Measurements from ENCODE around the gene MTUS2. TPM values are rescaled to one million over a fixed set of nuclear protein-coding genes. Genes with fewer than 3 reads are reported as not detected.

Gene MTUS2
- total and polyA plus RNA-seq, 7 experiments from 2014 or later = 0.05 to 0.83 TPM; not detected in 5

DNA sequence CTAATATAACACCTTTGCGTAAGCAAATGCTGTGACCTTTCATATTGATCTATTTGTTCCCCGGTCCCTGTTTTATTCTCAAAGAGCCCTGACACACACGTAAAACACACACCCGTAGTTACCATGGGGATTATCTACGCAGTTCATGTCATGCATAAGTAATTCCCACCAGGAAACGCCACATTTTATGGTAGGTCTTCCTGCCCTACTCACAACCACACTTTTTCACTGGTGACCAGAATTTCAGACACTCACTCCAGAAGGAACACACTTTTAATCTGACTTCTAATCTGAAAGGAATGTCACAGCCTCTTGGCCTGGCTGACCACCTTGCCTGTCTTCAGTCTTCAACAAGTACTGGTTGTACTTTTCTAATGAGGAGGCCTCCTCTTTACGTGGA, 728.6 kb downstream of the MTUS2 start:
- H3K36me3 Mint-ChIP-seq = peaks cover 14 to 76% (median 47%) of the 10 kb centered on the region in 5 donors
- no peak overlapping the region for H3K4me3 ChIP-seq (ENCODE audit: low read length)
- H3K27me3 ChIP-seq (ENCODE audit: control insufficient read depth in 2 of 2, insufficient read depth in 2 of 2, low read length in 2 of 2) = no peaks in the 10 kb centered on the region
- no peaks in the 10 kb centered on the region for H3K4me1 ChIP-seq (ENCODE audit: control insufficient read depth in 2 of 2, insufficient read depth in 2 of 2, low read length in 2 of 2)
- H3K9me3 Mint-ChIP-seq = no peaks in the 10 kb centered on the region
- H3K27ac Mint-ChIP-seq = no peak overlapping the region
- peaks cover 5 to 29% (median 10%) of the 10 kb centered on the region in 7 donors for H3K4me1 Mint-ChIP-seq
- no peak overlapping the region for H3K27ac ChIP-seq (ENCODE audit: low read depth, low read length)
- ATAC-seq = no peak
- no peaks in the 10 kb centered on the region for H3K27me3 Mint-ChIP-seq
- CTCF ChIA-PET = no interaction called here
- POLR2A ChIA-PET = no interaction called here
- H3K9me3 ChIP-seq (ENCODE audit: control insufficient read depth in 2 of 3, low read length in 3 of 3) = no peaks in the 10 kb centered on the region
- intact Hi-C loops (cut with micrococcal nuclease) = no loop called here
- DNase-seq = no peak
- peaks cover 0 to 58% (median 6%) of the 10 kb centered on the region in 3 experiments for H3K36me3 ChIP-seq (ENCODE audit: control insufficient read depth in 2 of 3, insufficient read depth in 3 of 3, low read length in 3 of 3)
- H3K4me3 Mint-ChIP-seq = no peak overlapping the region

DNA sequence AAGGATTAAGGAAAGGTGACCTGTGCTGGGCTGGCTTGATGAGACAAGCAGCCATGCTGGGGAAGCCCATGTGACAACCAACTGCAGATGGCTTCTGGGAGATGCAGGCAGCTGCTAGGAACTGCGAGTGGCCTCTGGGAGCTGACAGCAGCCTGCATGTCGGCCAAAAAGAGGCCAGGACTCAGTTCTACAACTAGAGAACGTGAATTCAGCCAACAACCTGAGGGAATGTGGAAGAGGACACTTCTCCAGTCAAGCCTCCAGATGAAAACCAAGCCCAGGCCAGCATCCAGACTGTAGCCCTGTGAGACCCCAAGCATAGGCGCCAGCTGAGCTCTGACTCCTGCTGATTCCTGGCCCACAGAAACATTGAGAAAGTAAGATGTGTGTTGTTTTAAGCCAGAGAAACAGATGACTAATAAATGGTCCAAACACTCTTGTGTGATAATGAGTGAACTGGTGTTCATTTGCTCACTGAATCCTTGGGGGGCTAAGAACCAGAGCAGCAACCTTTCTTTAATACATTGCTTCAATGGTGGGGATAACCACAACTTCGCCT, 730.4 kb downstream of the MTUS2 start:
- H3K27ac Mint-ChIP-seq = peak overlapping the region in 1 of 9 donors; percentile 25
- ChIA-PET CTCF (interaction anchor here (0.6 kb wide), 1 partner anchor 78 kb away, joined by 3 read pairs; no protein-coding TSS in a partner anchor), POLR2A (no interaction called here)
- Histone ChIP-seq H3K4me1 (ENCODE audit: control insufficient read depth in 2 of 2, insufficient read depth in 2 of 2, low read length in 2 of 2) (no peaks in the 10 kb centered on the region), H3K36me3 (ENCODE audit: control insufficient read depth in 2 of 3, insufficient read depth in 3 of 3, low read length in 3 of 3) (peaks cover 0 to 57% (median 6%) of the 10 kb centered on the region in 3 experiments), H3K4me3 (ENCODE audit: low read length) (no peak overlapping the region), H3K27me3 (ENCODE audit: control insufficient read depth in 2 of 2, insufficient read depth in 2 of 2, low read length in 2 of 2) (no peaks in the 10 kb centered on the region), H3K27ac (ENCODE audit: low read depth, low read length) (no peak overlapping the region), H3K9me3 (ENCODE audit: control insufficient read depth in 2 of 3, low read length in 3 of 3) (no peaks in the 10 kb centered on the region)
- no peaks in the 10 kb centered on the region for H3K27me3 Mint-ChIP-seq
- no peak for DNase-seq
- intact Hi-C loops (cut with micrococcal nuclease) = no loop called here
- no peak overlapping the region for H3K4me3 Mint-ChIP-seq
- H3K36me3 Mint-ChIP-seq = peaks cover 13 to 78% (median 47%) of the 10 kb centered on the region in 5 donors
- ATAC-seq = no peak
- H3K9me3 Mint-ChIP-seq = peaks cover 0 to 2% (median 0%) of the 10 kb centered on the region in 11 donors
- H3K4me1 Mint-ChIP-seq = peaks cover 4 to 31% (median 13%) of the 10 kb centered on the region in 7 donors

DNA sequence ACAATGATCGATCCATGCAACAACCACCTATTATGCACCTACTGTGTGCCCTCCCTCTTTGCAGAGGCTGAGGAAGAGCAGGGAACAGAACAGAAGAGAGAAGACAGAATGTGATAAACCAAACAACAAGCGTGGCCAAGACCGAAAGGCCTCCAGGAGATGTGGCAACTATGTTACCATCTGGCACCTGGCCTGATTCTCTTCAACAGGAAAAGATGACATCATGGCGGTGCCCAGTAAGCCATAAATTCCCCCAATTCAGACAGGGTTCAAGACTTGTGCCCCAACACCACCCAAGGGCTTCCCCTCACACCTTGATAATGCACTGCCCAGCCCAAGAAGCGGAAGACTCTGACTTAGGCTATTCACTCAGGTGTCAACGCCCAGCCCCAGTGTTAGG, 731.1 kb downstream of the MTUS2 start:
- POLR2A ChIA-PET = no interaction called here
- H3K36me3 Mint-ChIP-seq = peaks cover 12 to 72% (median 47%) of the 10 kb centered on the region in 5 donors
- intact Hi-C loops (cut with micrococcal nuclease) = no loop called here

More for the DNA sequence above, 731.1 kb downstream of the MTUS2 start:
- Histone ChIP-seq H3K36me3 (ENCODE audit: control insufficient read depth in 2 of 3, insufficient read depth in 3 of 3, low read length in 3 of 3) (peaks cover 0 to 52% (median 6%) of the 10 kb centered on the region in 3 experiments), H3K9me3 (ENCODE audit: control insufficient read depth in 2 of 3, low read length in 3 of 3) (no peaks in the 10 kb centered on the region), H3K4me3 (ENCODE audit: low read length) (no peak overlapping the region), H3K27me3 (ENCODE audit: control insufficient read depth in 2 of 2, insufficient read depth in 2 of 2, low read length in 2 of 2) (no peaks in the 10 kb centered on the region), H3K27ac (ENCODE audit: low read depth, low read length) (no peak overlapping the region), H3K4me1 (ENCODE audit: control insufficient read depth in 2 of 2, insufficient read depth in 2 of 2, low read length in 2 of 2) (no peaks in the 10 kb centered on the region)
- H3K27ac Mint-ChIP-seq = peak overlapping the region in 2 of 9 donors; percentile 11 to 15
- DNase-seq = no peak
- no peak overlapping the region for H3K4me3 Mint-ChIP-seq
- peaks cover 4 to 31% (median 13%) of the 10 kb centered on the region in 7 donors for H3K4me1 Mint-ChIP-seq
- ATAC-seq = no peak
- H3K27me3 Mint-ChIP-seq = no peaks in the 10 kb centered on the region
- H3K9me3 Mint-ChIP-seq = peaks cover 0 to 2% (median 0%) of the 10 kb centered on the region in 11 donors
- CTCF ChIA-PET = interaction anchor here (0.6 kb wide), 1 partner anchor 79 kb away, joined by 3 read pairs; no protein-coding TSS in a partner anchor

Other genes with a start within 250 kb of the MTUS2 start
- gene POMP, start 161.2 kb upstream of the MTUS2 start, total RNA-seq = 10 to 100 TPM; 18.8 to 97.0 (median 21.2) TPM
- 10 to 100 TPM; 67.0 to 78.7 TPM for gene POMP, start 161.2 kb upstream of the MTUS2 start, polyA plus RNA-seq
- gene SLC46A3, start 101.4 kb upstream of the MTUS2 start, total RNA-seq = 10 to 100 TPM; 11.1 to 23.6 (median 12.0) TPM
- 10 to 100 TPM; 34.2 to 39.8 TPM for gene SLC46A3, start 101.4 kb upstream of the MTUS2 start, polyA plus RNA-seq